Esophagus mucosa (tissue), 1 donor: ENCODE data around the gene DNAH5. TPM values are rescaled to one million over a fixed set of nuclear protein-coding genes. Genes with fewer than 3 reads are reported as not detected.
"Not testable (repeated sequence)": the region's sequence is repeated elsewhere in the genome, so short reads cannot be mapped to it uniquely, and the experiment has no call there.

Experiments used
- ATAC-seq: fragments of 200-7000 bp; cut with Tn5 transposase; one replicate; pipeline ENCODE4 v1.9.1; 2020
- total RNA-seq: library from RNA; stranded (reverse); gene quantifications from one replicate; pipeline ENCODE4 v1.2.4, GENCODE V29; 2023
- donor health status: DM: yes; HTN: yes; CAD: no.

DNAH5 gene
- total RNA-seq, 1 donor from 2014 or later, result 0.52 TPM

GRCh38 chr5:13833440-13833839 lies 111.0 kb downstream of the DNAH5 start:
- ATAC-seq, result no peak

GRCh38 chr5:13831351-13831750 lies 113.1 kb downstream of the DNAH5 start:
- ATAC-seq, result no peak

GRCh38 chr5:13830536-13830935 lies 114.0 kb downstream of the DNAH5 start:
- ATAC-seq, result no peak

- ATAC-seq, result no peak
Observed at GRCh38 chr5:13821366-13821765, 123.1 kb downstream of the DNAH5 start.

- no peak for ATAC-seq
Observed at GRCh38 chr5:13816126-13816525, 128.4 kb downstream of the DNAH5 start.

- no peak for ATAC-seq
Observed at GRCh38 chr5:13814301-13814700, 130.2 kb downstream of the DNAH5 start.

GRCh38 chr5:13809921-13810320 lies 134.6 kb downstream of the DNAH5 start:
- ATAC-seq, result peak; percentile 28

GRCh38 chr5:13804336-13804735 lies 140.2 kb downstream of the DNAH5 start:
- no peak for ATAC-seq

- not testable (repeated sequence) for ATAC-seq
Observed at GRCh38 chr5:13798569-13798968, 145.9 kb downstream of the DNAH5 start.

GRCh38 chr5:13785781-13786415 lies 158.6 kb downstream of the DNAH5 start:
- ATAC-seq, result no peak

- ATAC-seq, result no peak
Observed at GRCh38 chr5:13783726-13784125, 160.8 kb downstream of the DNAH5 start.

- ATAC-seq, result peak; percentile 87
Observed at GRCh38 chr5:13780081-13780480, 164.4 kb downstream of the DNAH5 start.

GRCh38 chr5:13773649-13774048 lies 170.8 kb downstream of the DNAH5 start:
- no peak for ATAC-seq

- ATAC-seq, result no peak
Observed at GRCh38 chr5:13771011-13771571, 173.4 kb downstream of the DNAH5 start.

- ATAC-seq, result no peak
Observed at GRCh38 chr5:13766236-13766635, 178.3 kb downstream of the DNAH5 start.

GRCh38 chr5:13763719-13764118 lies 180.8 kb downstream of the DNAH5 start:
- ATAC-seq, result no peak

- ATAC-seq, result no peak
Observed at GRCh38 chr5:13749766-13750165, 194.7 kb downstream of the DNAH5 start.

GRCh38 chr5:13746026-13746425 lies 198.5 kb downstream of the DNAH5 start:
- no peak for ATAC-seq

- no peak for ATAC-seq
Observed at GRCh38 chr5:13745508-13745907, 199.0 kb downstream of the DNAH5 start.

GRCh38 chr5:13740471-13740870 lies 204.0 kb downstream of the DNAH5 start:
- ATAC-seq, result peak; percentile 67

GRCh38 chr5:13739479-13739878 lies 205.0 kb downstream of the DNAH5 start:
- ATAC-seq, result peak; percentile 99

GRCh38 chr5:13735691-13736090 lies 208.8 kb downstream of the DNAH5 start:
- no peak for ATAC-seq

- no peak for ATAC-seq
Observed at GRCh38 chr5:13731121-13731628, 213.3 kb downstream of the DNAH5 start.

- no peak for ATAC-seq
Observed at GRCh38 chr5:13708906-13709305, 235.6 kb downstream of the DNAH5 start.

GRCh38 chr5:13708432-13708831 lies 236.1 kb downstream of the DNAH5 start:
- no peak for ATAC-seq
